CD4-positive, alpha-beta T cell treated with Interferon gamma for 1 hour (primary cell): Measurements from ENCODE around the gene WIPF2.

Experiments used
- DNase-seq: peaks from one replicate; pipeline ENCODE4 v3.0.0-alpha.2; 2020

WIPF2 gene

GRCh38 chr17:40316571-40317344 is 97.7 kb downstream of the WIPF2 start:
- no peak for DNase-seq

GRCh38 chr17:40317345-40317873 is 98.3 kb downstream of the WIPF2 start:
- peak; percentile 54 for DNase-seq

- peak; percentile 93 for DNase-seq
Measured at GRCh38 chr17:40317880-40318829, 99.1 kb downstream of the WIPF2 start.

- DNase-seq = no peak
Measured at GRCh38 chr17:40318830-40319391, 99.8 kb downstream of the WIPF2 start.

- peak; percentile 88 for DNase-seq
Measured at GRCh38 chr17:40319651-40320540, 100.8 kb downstream of the WIPF2 start.

GRCh38 chr17:40320756-40321523 is 101.8 kb downstream of the WIPF2 start:
- peak; percentile 77 for DNase-seq

GRCh38 chr17:40321524-40321929 is 102.4 kb downstream of the WIPF2 start:
- DNase-seq = no peak

- no peak for DNase-seq
Measured at GRCh38 chr17:40321961-40322357, 102.9 kb downstream of the WIPF2 start.

- peak; percentile 97 for DNase-seq
Measured at GRCh38 chr17:40322358-40323315, 103.5 kb downstream of the WIPF2 start.

- peak; percentile 93 for DNase-seq
Measured at GRCh38 chr17:40323391-40324381, 104.6 kb downstream of the WIPF2 start.

GRCh38 chr17:40325156-40326013 is 106.3 kb downstream of the WIPF2 start:
- DNase-seq = peak; percentile 56

GRCh38 chr17:40326014-40326831 is 107.1 kb downstream of the WIPF2 start:
- peak; percentile 84 for DNase-seq

GRCh38 chr17:40326832-40327199 is 107.7 kb downstream of the WIPF2 start:
- DNase-seq = no peak

GRCh38 chr17:40327244-40327729 is 108.2 kb downstream of the WIPF2 start:
- DNase-seq = no peak

- no peak for DNase-seq
Measured at GRCh38 chr17:40327735-40328385, 108.8 kb downstream of the WIPF2 start.

GRCh38 chr17:40328386-40328766 is 109.3 kb downstream of the WIPF2 start:
- no peak for DNase-seq
